DMS 273 (cell line): ENCODE results near the gene C20orf96.
A peak's percentile ranks its signal among the peaks of the same experiment; 100 is the strongest.
"Not testable (repeated sequence)": the region's sequence is repeated elsewhere in the genome, so short reads cannot be mapped to it uniquely, and the experiment has no call there.

Source experiments
- DNase-seq: peaks from one replicate; lab custom pipeline; 2025; ENCODE audit not compliant: unreplicated experiment; lab: John Stamatoyannopoulos, UW

Gene C20orf96

GRCh38 chr20:237489-237888 is 53.1 kb downstream of the C20orf96 start:
- DNase-seq = no peak

- DNase-seq = peak; percentile 58
These were observed 54.7 kb downstream of the C20orf96 start for GRCh38 chr20:235891-236290.

- no peak for DNase-seq
These were observed 63.0 kb downstream of the C20orf96 start for GRCh38 chr20:227439-228105.

- no peak for DNase-seq
These were observed 63.6 kb downstream of the C20orf96 start, which contains the start of gene DEFB129 for GRCh38 chr20:226958-227357. Gene DEFB129, plus strand, starts transcription at chr20:227258. Its CDS starts 31 bp downstream, at chr20:227289.

GRCh38 chr20:225879-226278 is 64.7 kb downstream of the C20orf96 start:
- DNase-seq = not testable (repeated sequence)

- DNase-seq = no peak
These were observed 69.2 kb downstream of the C20orf96 start for GRCh38 chr20:221258-221830.
